Heart left ventricle (tissue), 13 donors: Measurements from ENCODE around the gene HSF4.

Experiments used
- CTCF ChIP-seq, 12 donors: fragments of 200-600 bp; sonication (generic) in 4 of 12; IDR thresholded peaks; one replicate each; pipeline versions ENCODE4 v1.5.0 to v1.8.0; 2018 to 2022; ENCODE audit warnings: antibody characterized with exemption in 12 of 12, mild to moderate bottlenecking in 5 of 12
- POLR2A ChIP-seq, 2 donors: fragments of 450-650 bp; IDR thresholded peaks; one replicate each; pipeline ENCODE4 v1.6.1; 2017; ENCODE audit warnings: antibody characterized with exemption in 2 of 2, mild to moderate bottlenecking in 2 of 2, moderate library complexity in 2 of 2
- donor health status: ischemic (EF 13 %, LVEDD 7.1; RV severe dilation, severe dysfunction).
- donor health status: DM: no; HTN: yes; CAD: no.
- donor health status: DM: no; HTN: no; CAD: no.
- donor health status: ischemic (EF 25% LVEDD 6.9; RV normal size, moderate dysfunction).
- donor health status: ischemic (EF 25% LVEDD 5.7; RV mildly dilated, moderate dysfunction).
- donor health status: ischemic (EF 35%, LVEDD 5.7; RV mildly dilated, moderate dysfunction).
- donor health status: nonischemic (EF 11% LVEDD 7.7; RV severe dilation, severe dysfunction).
- donor health status: DM: yes; HTN: yes; CAD: no.
- donor health status: PGD.
- donor health status: ischemic (EF 29% LVEDD 5.4; RV normal size, mild dysfunction).
- donor health status: nonischemic (EF 23%, LVEDD 6.1; RV moderate dilation, normal function).

- TF ChIP-seq CTCF (IDR thresholded peaks at IDR 0.05) (no peak), POLR2A (IDR thresholded peaks at IDR 0.05) (no peak)
These were observed 42.3 kb downstream of the HSF4 start for GRCh38 chr16:67206838-67207248.
